ENCODE measurements around the gene SIPA1L3. TPM values are rescaled to one million over a fixed set of nuclear protein-coding genes. Genes with fewer than 3 reads are reported as not detected.

The SIPA1L3 gene
- total and polyA plus RNA-seq, 2 experiments from 2014 or later, result 15.7 to 54.1 TPM

DNA sequence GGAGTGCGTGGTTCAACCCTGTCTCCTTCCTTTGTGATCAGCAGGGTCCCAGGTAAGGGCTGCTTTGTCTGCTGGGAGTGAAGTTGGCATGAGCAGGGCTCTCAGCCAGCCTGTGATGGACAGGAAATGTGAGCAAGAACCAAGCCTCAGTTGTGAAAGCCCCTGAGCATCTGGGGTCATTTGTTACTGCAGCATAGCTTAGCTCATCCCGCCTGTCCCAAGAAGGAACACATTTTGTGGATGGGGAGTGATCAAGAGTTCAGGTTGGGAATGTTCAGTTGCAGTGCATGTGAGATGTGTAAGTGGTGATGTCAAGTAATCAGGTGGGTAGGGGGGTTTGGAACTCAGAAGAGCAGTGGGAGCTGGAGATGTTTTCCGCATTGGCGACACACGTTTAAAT, 164.6 kb downstream of the SIPA1L3 start:
- no peak for TF ChIP-seq JUNB (IDR thresholded peaks at IDR 0.05; ENCODE audit: unreplicated experiment)
- Histone ChIP-seq H3K4me3 (no peak overlapping the region), H2AFZ (no peak overlapping the region), H3K79me2 (replicated peaks; ENCODE audit: insufficient read depth) (no peaks in the 10 kb centered on the region; the same call in 1 of the 2 replicates), H3K4me1 (ENCODE audit: insufficient read depth) (no peaks in the 10 kb centered on the region), H3K4me2 (no peak overlapping the region), H3K27me3 (ENCODE audit: insufficient read depth) (no peaks in the 10 kb centered on the region), H3K36me3 (ENCODE audit: insufficient read depth) (no peaks in the 10 kb centered on the region), H3K9me2 (ENCODE audit: insufficient read depth) (no peaks in the 10 kb centered on the region), H4K20me1 (replicated peaks; ENCODE audit: insufficient read depth) (no peaks in the 10 kb centered on the region), H3K27ac (ENCODE audit: low read depth) (no peak overlapping the region), H3F3A (replicated peaks; ENCODE audit: low read depth) (no peaks in the 10 kb centered on the region)
- Mint-ChIP-seq H3K9me3 (peaks cover 2% of the 10 kb centered on the region; the same call in 2 of the 3 replicates), H3K27ac (no peak overlapping the region), H3K4me1 (peaks cover 8% of the 10 kb centered on the region), H3K36me3 (ENCODE audit: low read depth) (peaks cover 5% of the 10 kb centered on the region; the same call in 2 of the 3 replicates), H3K4me3 (no peak overlapping the region; the same call in 2 of the 3 replicates), H3K27me3 (ENCODE audit: insufficient read depth, low read depth, poor library complexity) (peaks cover 6% of the 10 kb centered on the region)
- ATAC-seq (no peak), DNase-seq (ENCODE audit: low spot score) (no peak)

DNA sequence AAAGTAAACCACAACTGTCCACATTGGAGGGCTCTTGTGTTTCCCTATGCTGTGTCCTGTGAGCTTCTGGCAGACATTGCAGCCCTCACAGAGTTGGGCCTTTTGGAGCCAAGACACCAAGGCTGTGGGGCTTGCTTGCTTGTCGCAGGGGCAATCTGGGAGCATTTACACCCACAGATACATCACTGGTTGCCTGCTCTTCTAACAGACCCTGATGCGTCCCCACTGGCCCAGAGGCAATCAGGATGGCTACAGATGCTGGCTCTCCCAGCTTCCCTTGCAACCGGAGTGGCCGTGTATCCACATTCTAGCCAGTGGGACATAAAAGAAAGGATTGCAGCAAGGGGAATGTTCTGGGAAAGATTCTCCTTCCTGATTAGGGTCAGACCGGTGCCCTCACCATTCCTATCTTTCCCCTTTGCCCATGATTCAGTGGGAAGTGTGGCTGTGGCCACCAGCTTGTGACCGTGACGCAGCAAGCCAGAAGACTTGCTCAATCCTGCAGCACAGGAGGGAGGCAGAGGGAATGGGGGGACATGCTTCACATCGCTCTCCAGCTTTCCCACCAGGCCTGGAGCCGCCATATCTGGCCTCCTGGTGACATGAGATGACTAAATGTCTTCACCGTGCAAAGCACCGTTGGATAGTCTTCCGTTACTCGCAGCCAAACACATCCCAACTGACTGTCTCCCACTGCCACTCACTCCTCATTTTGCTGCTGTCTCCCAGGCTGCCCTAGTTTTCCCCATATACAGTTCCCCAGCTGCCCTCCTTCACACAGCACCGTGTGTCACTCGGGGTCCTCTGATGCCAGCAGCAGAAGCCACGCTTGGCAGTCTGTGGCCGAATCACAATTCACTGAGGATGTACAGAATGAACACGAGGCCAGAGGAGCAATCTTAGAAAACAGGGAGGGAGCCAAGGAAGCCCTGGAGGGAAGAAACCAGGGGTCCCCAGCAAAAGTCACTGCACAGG, 166.1 kb downstream of the SIPA1L3 start:
- no peaks in the 10 kb centered on the region for H3K36me3 ChIP-seq (ENCODE audit: insufficient read depth)
- H3K79me2 ChIP-seq (replicated peaks; ENCODE audit: insufficient read depth), result no peaks in the 10 kb centered on the region; the same call in 1 of the 2 replicates
- no peaks in the 10 kb centered on the region for H3F3A ChIP-seq (replicated peaks; ENCODE audit: low read depth)
- ATAC-seq, result no peak
- no peaks in the 10 kb centered on the region for H3K4me1 ChIP-seq (ENCODE audit: insufficient read depth)
- DNase-seq (ENCODE audit: low spot score), result no peak
- no peaks in the 10 kb centered on the region for H4K20me1 ChIP-seq (replicated peaks; ENCODE audit: insufficient read depth)
- H3K4me2 ChIP-seq, result no peak overlapping the region
- no peak overlapping the region for H2AFZ ChIP-seq
- Mint-ChIP-seq H3K4me3 (no peak overlapping the region), H3K27me3 (ENCODE audit: insufficient read depth, low read depth, poor library complexity) (peaks cover 6% of the 10 kb centered on the region), H3K36me3 (ENCODE audit: low read depth) (peaks cover 5% of the 10 kb centered on the region; the same call in 2 of the 3 replicates), H3K9me3 (peaks cover 2% of the 10 kb centered on the region; the same call in 2 of the 3 replicates), H3K4me1 (peaks cover 8% of the 10 kb centered on the region), H3K27ac (no peak overlapping the region)
- H3K27ac ChIP-seq (ENCODE audit: low read depth), result no peak overlapping the region
- no peaks in the 10 kb centered on the region for H3K9me2 ChIP-seq (ENCODE audit: insufficient read depth)
- no peaks in the 10 kb centered on the region for H3K27me3 ChIP-seq (ENCODE audit: insufficient read depth)
- TF ChIP-seq, protein P1, sequence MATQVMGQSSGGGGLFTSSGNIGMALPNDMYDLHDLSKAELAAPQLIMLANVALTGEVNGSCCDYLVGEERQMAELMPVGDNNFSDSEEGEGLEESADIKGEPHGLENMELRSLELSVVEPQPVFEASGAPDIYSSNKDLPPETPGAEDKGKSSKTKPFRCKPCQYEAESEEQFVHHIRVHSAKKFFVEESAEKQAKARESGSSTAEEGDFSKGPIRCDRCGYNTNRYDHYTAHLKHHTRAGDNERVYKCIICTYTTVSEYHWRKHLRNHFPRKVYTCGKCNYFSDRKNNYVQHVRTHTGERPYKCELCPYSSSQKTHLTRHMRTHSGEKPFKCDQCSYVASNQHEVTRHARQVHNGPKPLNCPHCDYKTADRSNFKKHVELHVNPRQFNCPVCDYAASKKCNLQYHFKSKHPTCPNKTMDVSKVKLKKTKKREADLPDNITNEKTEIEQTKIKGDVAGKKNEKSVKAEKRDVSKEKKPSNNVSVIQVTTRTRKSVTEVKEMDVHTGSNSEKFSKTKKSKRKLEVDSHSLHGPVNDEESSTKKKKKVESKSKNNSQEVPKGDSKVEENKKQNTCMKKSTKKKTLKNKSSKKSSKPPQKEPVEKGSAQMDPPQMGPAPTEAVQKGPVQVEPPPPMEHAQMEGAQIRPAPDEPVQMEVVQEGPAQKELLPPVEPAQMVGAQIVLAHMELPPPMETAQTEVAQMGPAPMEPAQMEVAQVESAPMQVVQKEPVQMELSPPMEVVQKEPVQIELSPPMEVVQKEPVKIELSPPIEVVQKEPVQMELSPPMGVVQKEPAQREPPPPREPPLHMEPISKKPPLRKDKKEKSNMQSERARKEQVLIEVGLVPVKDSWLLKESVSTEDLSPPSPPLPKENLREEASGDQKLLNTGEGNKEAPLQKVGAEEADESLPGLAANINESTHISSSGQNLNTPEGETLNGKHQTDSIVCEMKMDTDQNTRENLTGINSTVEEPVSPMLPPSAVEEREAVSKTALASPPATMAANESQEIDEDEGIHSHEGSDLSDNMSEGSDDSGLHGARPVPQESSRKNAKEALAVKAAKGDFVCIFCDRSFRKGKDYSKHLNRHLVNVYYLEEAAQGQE (IDR thresholded peaks at IDR 0.05; ENCODE audit: unreplicated experiment), result no peak
- TF ChIP-seq NANOG (IDR thresholded peaks at IDR 0.05; ENCODE audit: borderline replicate concordance), result no peak
- no peak overlapping the region for H3K4me3 ChIP-seq

Measured in GM23338 (cell line).